GM12873 (cell line): ENCODE data around the gene GHRH.

Source experiments
- TF ChIP-seq, protein P1 (sequence below): IDR thresholded peaks from 2 replicates; pipeline ENCODE4 v1.5.1; 2012; ENCODE audit warnings: low read depth, mild to moderate bottlenecking, moderate library complexity, low read length, control low read depth; ENCODE audit not compliant: insufficient read depth; ENCODE audit errors: missing control alignments

Gene GHRH

DNA sequence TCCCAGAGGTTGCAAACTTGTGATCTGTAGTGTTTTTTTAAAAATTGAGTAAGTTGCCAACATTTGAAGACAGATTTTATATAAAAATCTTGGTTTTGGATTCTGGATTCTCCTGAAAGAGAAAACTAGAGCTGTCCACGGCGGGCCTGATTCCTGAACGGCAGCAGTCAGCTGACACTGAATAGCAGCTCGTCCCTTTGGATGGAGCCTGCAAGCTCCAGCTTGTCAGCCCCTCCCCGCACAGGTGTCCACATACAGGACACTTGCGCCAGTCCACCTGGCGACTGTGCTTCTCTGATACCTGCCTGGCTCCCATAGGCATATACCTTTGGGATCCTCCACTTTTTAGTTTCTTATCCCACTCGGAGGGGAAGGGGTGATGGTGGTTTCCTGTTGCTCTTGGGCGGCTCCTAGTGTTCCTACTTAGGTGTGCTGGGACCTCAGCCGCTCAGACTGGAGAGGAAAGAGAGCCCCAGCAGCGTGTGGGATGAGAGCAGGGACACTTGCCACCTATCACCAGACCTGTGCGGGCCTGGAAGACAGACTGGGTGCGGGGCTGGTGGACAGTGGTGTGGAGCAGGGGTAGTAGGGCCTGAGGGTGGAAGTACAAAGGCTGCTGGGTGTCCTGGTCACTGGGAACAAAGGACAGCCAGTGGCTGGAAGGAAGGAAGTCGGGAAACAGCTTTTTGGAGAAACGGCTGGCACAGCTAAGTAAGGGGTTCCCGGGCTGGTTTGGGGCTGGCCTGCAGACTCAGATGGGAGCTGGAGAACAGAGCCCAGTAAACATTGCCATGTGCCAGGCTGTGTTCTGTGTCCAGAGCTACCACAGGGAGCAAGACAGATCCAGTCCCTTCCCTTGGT, 18.3 kb downstream of the GHRH start:
- TF ChIP-seq, protein P1, sequence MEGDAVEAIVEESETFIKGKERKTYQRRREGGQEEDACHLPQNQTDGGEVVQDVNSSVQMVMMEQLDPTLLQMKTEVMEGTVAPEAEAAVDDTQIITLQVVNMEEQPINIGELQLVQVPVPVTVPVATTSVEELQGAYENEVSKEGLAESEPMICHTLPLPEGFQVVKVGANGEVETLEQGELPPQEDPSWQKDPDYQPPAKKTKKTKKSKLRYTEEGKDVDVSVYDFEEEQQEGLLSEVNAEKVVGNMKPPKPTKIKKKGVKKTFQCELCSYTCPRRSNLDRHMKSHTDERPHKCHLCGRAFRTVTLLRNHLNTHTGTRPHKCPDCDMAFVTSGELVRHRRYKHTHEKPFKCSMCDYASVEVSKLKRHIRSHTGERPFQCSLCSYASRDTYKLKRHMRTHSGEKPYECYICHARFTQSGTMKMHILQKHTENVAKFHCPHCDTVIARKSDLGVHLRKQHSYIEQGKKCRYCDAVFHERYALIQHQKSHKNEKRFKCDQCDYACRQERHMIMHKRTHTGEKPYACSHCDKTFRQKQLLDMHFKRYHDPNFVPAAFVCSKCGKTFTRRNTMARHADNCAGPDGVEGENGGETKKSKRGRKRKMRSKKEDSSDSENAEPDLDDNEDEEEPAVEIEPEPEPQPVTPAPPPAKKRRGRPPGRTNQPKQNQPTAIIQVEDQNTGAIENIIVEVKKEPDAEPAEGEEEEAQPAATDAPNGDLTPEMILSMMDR = no peak

- TF ChIP-seq, protein P1 = no peak
These were observed 19.1 kb downstream of the GHRH start for GRCh38 chr20:37242503-37242902.

- TF ChIP-seq, protein P1 = no peak
These were observed 21.1 kb downstream of the GHRH start for GRCh38 chr20:37240337-37241067.

GRCh38 chr20:37238935-37239451, 22.6 kb downstream of the GHRH start:
- TF ChIP-seq, protein P1 = no peak

- TF ChIP-seq, protein P1 = no peak
These were observed 23.2 kb downstream of the GHRH start for GRCh38 chr20:37238426-37238825.

- TF ChIP-seq, protein P1 = no peak
These were observed 24.0 kb downstream of the GHRH start for GRCh38 chr20:37237656-37238055.

DNA sequence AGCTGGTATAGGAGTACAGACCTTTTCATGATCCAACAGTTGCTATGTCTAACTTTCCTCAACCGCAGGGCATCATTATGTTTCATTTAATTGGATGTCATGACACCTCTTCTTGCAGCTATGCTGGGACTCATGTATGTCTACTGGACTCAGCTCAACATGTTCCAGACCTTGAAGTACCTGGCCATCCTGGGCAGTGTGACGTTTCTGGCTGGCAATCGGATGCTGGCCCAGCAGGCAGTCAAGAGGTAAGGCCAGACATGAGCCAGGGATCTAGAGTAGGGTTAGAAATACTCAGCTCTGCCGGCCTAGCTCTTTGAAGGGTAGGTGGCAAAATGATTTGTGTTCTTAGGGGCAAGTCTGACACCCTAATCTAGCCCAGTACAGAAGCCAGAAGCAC, 25.2 kb downstream of the GHRH start:
- TF ChIP-seq, protein P1 = no peak
